ENCODE data around the gene FMO4. TPM values are rescaled to one million over a fixed set of nuclear protein-coding genes. Genes with fewer than 3 reads are reported as not detected.
"Not testable (repeated sequence)": the region's sequence is repeated elsewhere in the genome, so short reads cannot be mapped to it uniquely, and the experiment has no call there.

FMO4 gene, protein sequence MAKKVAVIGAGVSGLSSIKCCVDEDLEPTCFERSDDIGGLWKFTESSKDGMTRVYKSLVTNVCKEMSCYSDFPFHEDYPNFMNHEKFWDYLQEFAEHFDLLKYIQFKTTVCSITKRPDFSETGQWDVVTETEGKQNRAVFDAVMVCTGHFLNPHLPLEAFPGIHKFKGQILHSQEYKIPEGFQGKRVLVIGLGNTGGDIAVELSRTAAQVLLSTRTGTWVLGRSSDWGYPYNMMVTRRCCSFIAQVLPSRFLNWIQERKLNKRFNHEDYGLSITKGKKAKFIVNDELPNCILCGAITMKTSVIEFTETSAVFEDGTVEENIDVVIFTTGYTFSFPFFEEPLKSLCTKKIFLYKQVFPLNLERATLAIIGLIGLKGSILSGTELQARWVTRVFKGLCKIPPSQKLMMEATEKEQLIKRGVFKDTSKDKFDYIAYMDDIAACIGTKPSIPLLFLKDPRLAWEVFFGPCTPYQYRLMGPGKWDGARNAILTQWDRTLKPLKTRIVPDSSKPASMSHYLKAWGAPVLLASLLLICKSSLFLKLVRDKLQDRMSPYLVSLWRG
- 13.8 TPM for total RNA-seq
- 3.2 TPM for polyA plus RNA-seq

DNA sequence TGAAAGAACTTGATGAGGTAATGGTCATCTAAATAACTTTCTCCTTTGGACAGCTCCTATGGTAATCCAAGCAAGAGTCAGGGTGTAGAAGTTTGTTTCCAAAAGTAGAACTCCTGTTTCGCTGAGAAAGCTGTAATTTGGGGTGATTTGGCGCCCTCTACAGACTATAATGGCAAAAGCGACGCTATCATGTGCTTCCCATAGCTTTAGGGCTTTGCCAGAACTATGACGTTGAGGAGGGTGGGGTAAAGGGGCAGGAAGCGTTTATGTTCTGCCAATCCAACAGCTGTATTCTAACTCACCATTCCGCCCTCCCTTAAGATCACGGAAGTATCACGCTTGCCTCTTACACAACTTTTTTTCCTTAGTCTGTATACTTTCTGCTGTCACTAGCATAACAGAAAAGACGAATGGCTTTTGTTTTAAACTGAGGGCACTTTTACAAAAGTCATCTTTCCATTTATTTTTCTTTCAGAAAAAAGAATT, at the start of gene FMO4:
FMO4 (plus strand) TSS at position 349 of the 486 bp plus-strand sequence. CDS start 5,643 bp downstream, outside the sequence.
- H3K4me1 ChIP-seq (ENCODE audit: insufficient read depth) = no peaks in the 10 kb centered on the region
- peak within 1 kb of the TSS; percentile 15 for H3K4me3 ChIP-seq (ENCODE audit: low read depth, low read length)
- under 1% methylated on average over 10 of the region's 10 CpGs for WGBS
- DNase-seq (ENCODE audit: extremely low spot score) = peak; percentile 98
- no peaks in the 10 kb centered on the region for H3K36me3 ChIP-seq (ENCODE audit: insufficient read depth)
- H3K27ac ChIP-seq (ENCODE audit: low read depth) = no peak within 1 kb of the TSS

DNA sequence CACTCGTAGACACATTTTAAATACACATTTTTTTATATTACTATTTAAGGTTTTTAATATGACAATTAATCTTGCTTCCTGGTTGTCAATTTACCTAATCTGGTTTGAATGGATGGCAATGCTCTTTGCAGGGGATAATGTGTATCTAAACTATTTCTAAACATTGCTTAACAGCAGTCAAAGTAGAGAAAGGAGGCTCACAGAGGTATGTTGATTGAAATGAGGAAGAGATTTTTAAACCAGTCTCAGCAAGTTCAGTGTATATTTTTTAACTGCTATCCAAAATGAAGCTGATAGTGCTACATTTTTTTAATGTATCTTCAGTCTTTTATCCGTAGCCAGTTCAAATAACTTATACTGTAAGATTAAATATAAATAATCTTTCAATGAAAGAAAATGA, 48.3 kb upstream of the FMO4 start:
- 39% methylated on average over 2 of the region's 2 CpGs for WGBS
- Histone ChIP-seq H3K4me3 (ENCODE audit: low read depth, low read length) (no peak overlapping the region), H3K4me1 (ENCODE audit: insufficient read depth) (no peaks in the 10 kb centered on the region), H3K36me3 (ENCODE audit: insufficient read depth) (no peaks in the 10 kb centered on the region), H3K27ac (ENCODE audit: low read depth) (no peak overlapping the region)
- no peak for DNase-seq (ENCODE audit: extremely low spot score)

DNA sequence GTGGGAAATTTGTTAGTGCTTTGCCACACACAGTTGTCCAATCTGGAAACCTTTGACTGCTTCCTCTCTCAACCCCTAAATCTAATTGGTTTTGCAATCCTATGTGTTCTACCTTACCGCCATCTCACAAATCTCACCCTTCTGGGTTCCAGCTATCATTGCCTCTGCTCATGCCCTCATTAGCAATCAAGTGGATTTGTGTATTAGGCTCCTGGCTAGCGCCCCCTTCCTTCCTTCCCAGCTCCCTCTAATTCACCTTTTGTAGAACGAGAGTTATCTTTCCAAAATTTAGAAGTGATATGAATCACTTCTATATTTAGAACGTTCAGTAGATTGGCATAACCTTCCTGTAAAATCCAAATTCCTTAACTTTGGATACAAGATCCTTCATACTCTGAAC, 47.1 kb upstream of the FMO4 start:
- Histone ChIP-seq H3K36me3 (ENCODE audit: insufficient read depth) (no peaks in the 10 kb centered on the region), H3K4me1 (ENCODE audit: insufficient read depth) (no peaks in the 10 kb centered on the region), H3K27ac (ENCODE audit: low read depth) (no peak overlapping the region), H3K4me3 (ENCODE audit: low read depth, low read length) (no peak overlapping the region)
- 58% methylated on average over 4 of the region's 4 CpGs for WGBS
- no peak for DNase-seq (ENCODE audit: extremely low spot score)

DNA sequence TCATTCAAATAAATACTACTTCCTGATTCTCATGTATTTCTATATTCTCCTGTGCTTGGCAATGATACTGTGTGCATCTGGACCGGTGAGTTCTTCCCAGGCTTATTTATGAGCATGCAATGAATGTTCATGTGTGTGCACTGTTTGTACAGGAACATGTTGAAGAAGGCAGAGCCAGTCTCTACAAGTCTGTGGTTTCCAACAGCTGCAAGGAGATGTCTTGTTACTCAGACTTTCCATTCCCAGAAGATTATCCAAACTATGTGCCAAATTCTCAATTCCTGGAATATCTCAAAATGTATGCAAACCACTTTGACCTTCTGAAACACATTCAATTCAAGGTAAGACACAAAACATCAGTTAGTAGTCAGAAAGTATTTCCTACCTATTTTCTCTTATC, 46.6 kb upstream of the FMO4 start:
- WGBS = 27% methylated on average over 1 of the region's 1 CpG

DNA sequence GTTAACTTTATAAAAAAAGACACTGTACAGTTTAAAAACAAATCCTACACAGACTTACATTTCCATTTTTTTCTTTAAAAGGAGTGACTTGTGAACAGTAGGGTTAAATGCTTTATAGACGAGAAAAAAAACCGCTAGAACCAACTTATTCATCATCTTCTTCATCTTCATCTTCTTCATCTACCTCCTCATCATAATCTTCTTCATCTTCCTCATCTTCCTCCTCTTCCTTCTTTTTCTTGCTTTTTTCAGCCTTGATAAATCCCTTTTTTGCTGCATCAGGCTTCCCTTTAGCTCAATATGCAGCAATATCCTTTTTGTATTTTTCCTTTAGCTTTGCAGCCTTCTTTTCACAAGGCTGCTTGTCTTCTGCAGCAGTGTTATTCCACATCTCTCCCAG, 43.2 kb upstream of the FMO4 start:
- 95% methylated on average over 2 of the region's 2 CpGs for WGBS
- no peak for DNase-seq (ENCODE audit: extremely low spot score)

More for the DNA sequence above, 46.6 kb upstream of the FMO4 start:
- Histone ChIP-seq H3K4me1 (ENCODE audit: insufficient read depth) (no peaks in the 10 kb centered on the region), H3K4me3 (ENCODE audit: low read depth, low read length) (no peak overlapping the region), H3K27ac (ENCODE audit: low read depth) (no peak overlapping the region), H3K36me3 (ENCODE audit: insufficient read depth) (no peaks in the 10 kb centered on the region)
- no peak for DNase-seq (ENCODE audit: extremely low spot score)

DNA sequence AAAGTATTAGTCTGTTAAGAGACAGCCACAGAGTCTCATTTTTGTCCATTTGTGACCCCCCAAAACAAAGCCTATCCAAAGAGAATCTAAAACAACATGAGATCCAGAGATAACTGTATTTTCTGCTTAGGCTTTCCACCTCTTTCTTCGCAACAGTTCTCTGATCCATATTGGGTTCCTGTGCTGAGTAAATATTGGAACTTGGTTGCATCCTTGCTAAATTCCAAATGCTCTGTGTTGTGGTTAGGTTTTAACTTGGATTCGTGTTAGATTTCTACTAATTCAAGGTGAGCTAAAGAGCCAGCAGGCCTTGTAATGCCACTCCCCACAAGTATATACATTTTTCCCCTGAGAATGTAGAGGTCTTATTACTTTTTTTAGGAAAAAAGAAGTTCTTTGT, 36.4 kb upstream of the FMO4 start:
- H3K27ac ChIP-seq (ENCODE audit: low read depth) = no peak overlapping the region
- no peak overlapping the region for H3K4me3 ChIP-seq (ENCODE audit: low read depth, low read length)
- H3K36me3 ChIP-seq (ENCODE audit: insufficient read depth) = no peaks in the 10 kb centered on the region
- WGBS = 79% methylated on average over 2 of the region's 2 CpGs
- no peaks in the 10 kb centered on the region for H3K4me1 ChIP-seq (ENCODE audit: insufficient read depth)
- no peak for DNase-seq (ENCODE audit: extremely low spot score)

More for the DNA sequence above, 43.2 kb upstream of the FMO4 start:
- Histone ChIP-seq H3K27ac (ENCODE audit: low read depth) (no peak overlapping the region), H3K36me3 (ENCODE audit: insufficient read depth) (no peaks in the 10 kb centered on the region), H3K4me1 (ENCODE audit: insufficient read depth) (no peaks in the 10 kb centered on the region), H3K4me3 (ENCODE audit: low read depth, low read length) (no peak overlapping the region)

DNA sequence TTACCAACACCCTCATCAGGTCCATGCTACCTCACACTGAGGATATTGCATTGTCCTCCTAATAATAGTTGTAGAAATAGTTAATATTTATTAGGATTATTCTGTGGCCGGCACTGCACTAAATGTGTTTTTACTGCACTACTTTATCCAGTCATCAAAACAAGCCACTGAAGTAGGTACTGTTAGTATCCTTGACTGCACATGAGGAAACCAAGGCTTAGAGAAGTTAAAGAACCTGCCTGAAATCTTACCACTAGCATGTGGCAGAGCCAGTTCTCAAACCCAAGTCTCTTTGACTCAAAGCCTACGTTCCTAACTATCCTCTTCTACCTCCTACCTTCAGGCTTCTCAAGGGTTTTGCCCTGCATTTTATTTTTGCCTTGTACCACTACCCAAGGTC, 34.7 kb upstream of the FMO4 start:
- no peak overlapping the region for H3K4me3 ChIP-seq (ENCODE audit: low read depth, low read length)
- no peak overlapping the region for H3K27ac ChIP-seq (ENCODE audit: low read depth)
- WGBS = 71% methylated on average over 2 of the region's 2 CpGs
- H3K4me1 ChIP-seq (ENCODE audit: insufficient read depth) = no peaks in the 10 kb centered on the region
- no peak for DNase-seq (ENCODE audit: extremely low spot score)
- H3K36me3 ChIP-seq (ENCODE audit: insufficient read depth) = no peaks in the 10 kb centered on the region

DNA sequence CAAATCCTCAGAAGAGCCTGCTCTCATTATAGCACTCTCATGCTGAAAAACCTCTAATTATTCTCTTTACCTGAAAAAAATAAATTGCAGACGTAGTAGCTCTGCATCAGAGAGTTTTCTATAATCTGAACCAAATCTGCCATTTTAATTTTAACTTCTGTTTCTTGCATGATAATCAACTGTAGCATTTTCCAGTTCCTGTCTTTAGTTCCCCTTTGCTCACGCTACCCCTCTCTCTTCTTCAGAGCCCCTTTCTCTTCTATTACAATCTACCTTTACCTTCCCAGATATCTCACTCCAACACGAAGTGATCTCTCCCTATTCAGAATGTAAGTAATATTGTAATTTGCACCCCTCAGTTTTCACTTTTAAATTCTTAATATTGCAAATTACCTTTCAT, 34.3 kb upstream of the FMO4 start:
- Histone ChIP-seq H3K27ac (ENCODE audit: low read depth) (no peak overlapping the region), H3K4me1 (ENCODE audit: insufficient read depth) (no peaks in the 10 kb centered on the region), H3K4me3 (ENCODE audit: low read depth, low read length) (no peak overlapping the region), H3K36me3 (ENCODE audit: insufficient read depth) (no peaks in the 10 kb centered on the region)
- DNase-seq (ENCODE audit: extremely low spot score) = no peak
- WGBS = 72% methylated on average over 3 of the region's 3 CpGs

DNA sequence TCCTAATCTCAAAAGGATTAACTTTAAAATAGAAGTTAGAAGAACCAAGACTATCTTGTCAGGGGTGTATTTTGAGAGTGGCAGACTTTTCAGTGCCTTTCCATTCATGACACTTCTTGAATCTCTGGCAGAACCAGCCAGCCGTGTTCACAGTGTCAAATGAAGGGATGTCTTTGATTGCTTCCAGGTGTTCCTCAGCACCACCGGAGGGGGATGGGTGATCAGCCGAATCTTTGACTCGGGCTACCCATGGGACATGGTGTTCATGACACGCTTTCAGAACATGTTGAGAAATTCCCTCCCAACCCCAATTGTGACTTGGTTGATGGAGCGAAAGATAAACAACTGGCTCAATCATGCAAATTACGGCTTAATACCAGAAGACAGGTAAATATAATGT, 33.4 kb upstream of the FMO4 start:
- no peaks in the 10 kb centered on the region for H3K36me3 ChIP-seq (ENCODE audit: insufficient read depth)
- no peaks in the 10 kb centered on the region for H3K4me1 ChIP-seq (ENCODE audit: insufficient read depth)
- no peak overlapping the region for H3K27ac ChIP-seq (ENCODE audit: low read depth)
- WGBS = 68% methylated on average over 7 of the region's 7 CpGs
- DNase-seq (ENCODE audit: extremely low spot score) = no peak
- no peak overlapping the region for H3K4me3 ChIP-seq (ENCODE audit: low read depth, low read length)

DNA sequence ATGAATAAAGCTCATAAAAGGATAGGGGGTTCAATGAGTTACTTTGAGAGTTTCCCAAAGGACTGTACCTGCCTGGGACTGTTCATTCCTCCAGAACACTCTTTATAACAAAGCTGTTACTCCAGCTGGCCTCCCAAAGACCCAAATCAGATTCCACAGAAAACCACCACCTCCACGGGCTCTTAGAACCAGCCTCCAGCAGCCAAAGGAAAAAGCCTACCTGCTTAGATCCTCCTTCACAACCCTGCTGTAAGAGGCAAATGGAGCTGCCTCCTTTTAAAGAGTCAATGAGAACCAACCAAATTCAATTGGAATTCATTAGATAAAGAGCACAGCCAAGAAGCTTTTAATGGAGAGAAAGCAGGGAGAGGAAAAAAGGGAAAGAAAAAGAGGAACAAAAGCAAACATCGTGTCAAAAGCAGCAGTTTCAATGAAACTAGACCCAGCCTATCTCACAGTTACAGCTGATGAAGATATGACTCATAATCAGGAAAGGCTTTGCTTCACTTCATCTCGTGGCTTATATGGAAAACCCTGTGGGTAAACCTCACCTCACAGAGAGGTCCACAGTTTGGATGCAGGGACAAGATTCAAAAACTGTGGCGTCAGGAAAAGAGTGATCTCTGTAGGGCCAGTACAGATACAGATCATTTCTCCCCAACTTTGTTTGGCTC, 27.8 kb upstream of the FMO4 start:
- Histone ChIP-seq H3K27ac (ENCODE audit: low read depth) (no peak overlapping the region), H3K4me3 (ENCODE audit: low read depth, low read length) (no peak overlapping the region), H3K4me1 (ENCODE audit: insufficient read depth) (no peaks in the 10 kb centered on the region), H3K36me3 (ENCODE audit: insufficient read depth) (no peaks in the 10 kb centered on the region)
- DNase-seq (ENCODE audit: extremely low spot score) = no peak
- WGBS = 44% methylated on average over 4 of the region's 4 CpGs

DNA sequence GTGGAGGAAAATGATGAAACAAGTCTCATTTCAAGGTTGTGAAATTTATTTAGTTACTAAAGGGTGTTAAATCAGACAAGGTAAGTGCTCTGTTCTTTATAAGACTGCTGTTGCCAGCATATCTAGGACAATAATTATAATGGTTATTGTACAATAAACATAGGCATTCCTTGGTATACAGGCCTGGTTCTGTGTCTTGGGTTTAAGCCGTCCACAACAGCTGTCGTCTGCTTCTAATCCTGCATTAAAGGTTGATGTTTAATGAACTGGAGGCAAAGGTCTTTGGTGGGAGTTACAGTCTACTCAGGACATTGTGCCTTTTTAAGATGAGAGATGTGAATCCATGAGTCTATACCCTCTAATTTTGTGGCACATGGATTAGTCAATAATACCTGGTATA, 23.4 kb upstream of the FMO4 start:
- WGBS = 41% methylated on average over 2 of the region's 2 CpGs
- no peak overlapping the region for H3K4me3 ChIP-seq (ENCODE audit: low read depth, low read length)
- H3K36me3 ChIP-seq (ENCODE audit: insufficient read depth) = no peaks in the 10 kb centered on the region
- DNase-seq (ENCODE audit: extremely low spot score) = no peak
- no peak overlapping the region for H3K27ac ChIP-seq (ENCODE audit: low read depth)
- no peaks in the 10 kb centered on the region for H3K4me1 ChIP-seq (ENCODE audit: insufficient read depth)

DNA sequence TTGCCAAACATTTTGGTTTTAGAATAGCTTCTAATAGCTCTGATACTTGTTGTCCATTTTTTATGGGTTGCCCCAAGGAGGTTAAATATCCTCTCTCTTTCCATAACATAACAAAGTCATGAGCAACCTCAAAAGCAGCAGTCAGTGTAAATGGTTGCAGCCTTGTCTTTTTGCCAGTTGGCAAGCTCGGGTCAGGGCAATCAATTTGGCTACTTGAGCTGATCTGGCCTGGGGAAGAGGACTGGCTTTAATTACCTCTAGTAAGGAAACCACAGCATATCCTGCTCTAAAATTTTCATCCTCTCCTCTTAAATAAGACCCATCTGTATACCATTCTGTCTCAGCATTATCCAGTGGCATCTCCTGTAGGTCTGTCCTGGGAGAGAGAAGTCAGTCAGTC, 21.2 kb upstream of the FMO4 start:
- Histone ChIP-seq H3K27ac (ENCODE audit: low read depth) (no peak overlapping the region), H3K4me3 (ENCODE audit: low read depth, low read length) (no peak overlapping the region), H3K4me1 (ENCODE audit: insufficient read depth) (no peaks in the 10 kb centered on the region), H3K36me3 (ENCODE audit: insufficient read depth) (no peaks in the 10 kb centered on the region)
- DNase-seq (ENCODE audit: extremely low spot score) = no peak
- 40% methylated on average over 1 of the region's 1 CpG for WGBS

DNA sequence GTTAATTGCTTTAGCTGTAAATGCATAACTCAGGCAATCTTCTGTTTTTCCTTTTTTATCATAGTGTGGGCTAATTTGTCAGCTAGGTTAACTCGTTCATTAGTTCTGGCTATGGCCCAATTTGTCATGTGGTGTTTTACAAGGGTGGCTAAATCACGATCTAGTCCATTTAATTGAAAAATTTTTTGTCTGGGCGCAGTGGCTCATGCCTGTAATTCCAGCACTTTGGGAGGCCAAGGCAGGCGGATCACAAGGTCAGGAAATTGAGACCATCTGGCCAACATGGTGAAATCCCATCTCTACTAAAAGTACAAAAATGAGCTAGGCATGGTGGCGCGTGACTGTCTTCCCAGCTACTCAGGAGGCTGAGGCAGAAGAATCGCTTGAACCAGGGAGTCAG, 18.6 kb upstream of the FMO4 start:
- WGBS = 42% methylated on average over 7 of the region's 7 CpGs
- not testable (repeated sequence) for H3K4me3 ChIP-seq (ENCODE audit: low read depth, low read length); H3K4me1 ChIP-seq (ENCODE audit: insufficient read depth); DNase-seq (ENCODE audit: extremely low spot score); H3K36me3 ChIP-seq (ENCODE audit: insufficient read depth); H3K27ac ChIP-seq (ENCODE audit: low read depth)

DNA sequence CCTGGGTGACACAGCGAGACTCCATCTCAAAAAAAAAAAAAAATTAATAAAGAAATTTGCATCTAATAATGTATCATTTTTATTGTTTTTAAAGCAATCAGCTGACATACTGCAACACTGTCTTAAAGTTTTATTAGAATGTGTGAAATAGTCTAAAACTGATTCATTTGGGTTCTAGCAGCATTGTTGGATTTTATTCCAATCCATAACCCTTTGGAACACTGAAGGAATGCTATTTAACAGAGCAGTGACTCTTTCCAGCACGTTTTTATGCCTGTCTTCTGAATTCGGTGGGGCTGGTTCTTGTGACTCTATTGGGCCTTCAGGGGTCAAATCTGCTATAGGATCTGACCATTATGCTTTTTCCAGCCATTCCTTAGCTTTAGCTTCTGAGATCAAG, 18.2 kb upstream of the FMO4 start:
- Histone ChIP-seq H3K27ac (ENCODE audit: low read depth) (no peak overlapping the region), H3K36me3 (ENCODE audit: insufficient read depth) (no peaks in the 10 kb centered on the region), H3K4me3 (ENCODE audit: low read depth, low read length) (no peak overlapping the region), H3K4me1 (ENCODE audit: insufficient read depth) (no peaks in the 10 kb centered on the region)
- no peak for DNase-seq (ENCODE audit: extremely low spot score)
- 63% methylated on average over 3 of the region's 3 CpGs for WGBS

Measured in urinary bladder (tissue), 4 donors.